Anterior cingulate cortex (tissue), 58 donors: Measurements from ENCODE around the gene MAP3K2.

Experiments
- DNase-seq, 58 donors: peaks; one replicate each; lab custom pipeline; 2025; lab: John Stamatoyannopoulos, UW

The MAP3K2 gene

DNA sequence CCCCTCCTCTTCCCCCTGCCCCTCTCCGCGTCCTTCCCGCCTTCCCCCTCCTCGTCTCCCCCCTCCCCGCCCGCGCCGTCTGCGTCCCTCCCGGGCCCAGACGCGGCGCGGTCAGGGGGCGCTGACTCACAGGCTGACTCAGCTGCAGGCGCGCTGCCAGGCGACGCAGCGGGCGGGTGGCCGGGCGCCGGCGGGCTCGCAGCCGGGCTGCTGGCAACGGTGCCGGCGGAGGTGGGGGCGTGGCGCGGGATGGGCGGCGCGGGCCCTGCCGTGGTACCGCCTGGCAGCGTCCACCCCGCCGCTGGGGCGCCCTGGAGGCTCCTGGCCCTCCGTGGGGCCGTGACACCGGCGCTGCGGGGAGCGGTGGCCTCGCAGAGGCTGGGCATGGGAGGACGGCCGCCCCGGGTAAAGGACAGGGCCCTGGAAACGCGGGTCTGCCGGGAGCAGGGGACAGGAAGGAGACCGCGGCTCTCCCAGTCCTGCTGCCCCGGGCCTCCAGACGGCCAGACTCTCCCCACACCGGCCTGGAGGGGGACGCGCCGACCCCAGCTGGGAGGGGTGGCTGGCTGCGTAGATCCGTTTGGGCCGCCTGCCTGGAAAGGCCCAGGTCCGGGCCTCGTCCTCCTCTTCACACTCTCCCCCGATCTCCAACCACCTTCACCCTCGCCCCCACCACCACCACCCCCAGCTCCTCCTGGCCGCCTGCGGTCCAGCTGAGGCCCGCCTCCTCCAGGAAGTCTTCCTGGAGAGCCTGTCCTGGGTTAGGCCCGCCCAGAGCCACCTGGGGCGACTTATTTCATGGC lies 20.4 kb upstream of the MAP3K2 start:
- peak in 57 of 58 donors; percentile 29 to 95 (median 82) for DNase-seq

DNA sequence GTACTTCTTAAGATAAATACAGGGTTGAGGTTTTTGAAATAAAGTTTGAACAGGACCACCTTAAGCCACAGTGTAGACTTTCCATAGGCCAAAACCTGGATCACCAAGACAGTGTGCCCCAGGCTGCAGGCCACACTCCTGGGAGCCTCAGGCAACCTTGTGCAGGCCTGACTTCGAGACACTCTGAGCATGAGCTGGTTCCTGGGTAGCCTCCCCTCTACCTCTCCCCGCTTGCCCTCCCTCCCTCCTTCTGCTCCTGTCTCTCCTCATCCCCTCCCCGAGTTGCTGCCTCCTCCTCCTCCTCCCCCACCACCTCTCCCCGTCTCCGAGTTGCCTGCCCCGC lies 19.9 kb upstream of the MAP3K2 start:
- no peak for DNase-seq

DNA sequence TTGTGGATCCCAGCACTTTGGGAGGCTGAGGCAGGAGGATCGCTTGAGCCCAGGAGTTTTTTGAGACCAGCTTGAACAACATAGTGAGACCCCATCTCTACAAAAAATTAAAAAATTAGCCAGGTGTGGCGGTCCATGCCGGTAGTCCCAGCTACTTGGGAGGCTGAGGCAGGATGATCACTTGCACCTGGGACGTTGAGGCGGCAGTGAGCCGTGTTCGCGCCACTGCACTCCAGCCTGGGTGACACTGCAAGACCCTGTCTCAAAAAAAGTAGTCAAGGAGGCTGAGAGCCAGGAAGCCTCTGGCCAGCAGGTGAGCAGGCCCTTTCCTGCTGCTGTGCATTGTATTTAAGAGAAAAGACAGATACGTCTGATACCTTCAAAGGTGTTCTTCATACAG lies 19.3 kb upstream of the MAP3K2 start:
- DNase-seq = no peak

DNA sequence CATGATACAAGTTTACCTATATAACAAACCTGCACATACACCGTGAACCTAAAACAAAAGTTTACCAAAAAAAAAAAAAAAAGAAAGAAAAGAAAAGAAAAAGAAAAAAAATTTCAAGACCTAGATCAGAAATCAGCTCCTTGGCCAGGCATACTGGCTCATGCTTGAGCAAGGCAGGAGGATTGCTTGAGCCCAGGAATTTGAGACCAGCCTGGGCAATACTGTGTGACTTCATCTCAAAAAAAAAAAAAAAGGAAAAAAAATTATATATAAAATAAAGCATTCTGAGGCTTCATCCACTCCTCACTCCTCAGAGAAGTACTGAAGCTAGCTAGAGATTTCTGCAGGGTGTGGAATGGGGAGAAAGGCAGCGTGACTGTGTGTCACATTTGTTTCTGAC lies 18.7 kb upstream of the MAP3K2 start:
- DNase-seq = no peak

DNA sequence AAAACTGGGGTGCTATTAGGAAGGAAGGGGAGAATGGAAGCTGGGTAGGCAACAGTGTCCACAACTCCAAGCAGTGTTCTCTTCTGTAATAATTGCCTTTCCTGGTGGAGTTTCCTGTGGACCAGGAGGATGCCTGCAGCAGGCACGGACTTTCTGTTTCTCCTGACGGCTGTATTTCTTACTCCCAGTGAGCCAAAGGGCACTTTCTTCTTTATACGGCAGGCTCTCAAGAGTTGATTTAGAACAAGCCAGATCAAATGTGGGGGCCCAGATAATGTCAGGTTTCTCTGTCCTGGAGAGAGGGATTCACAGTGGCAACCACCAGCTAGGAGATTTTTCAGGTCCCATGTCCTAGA lies 17.5 kb upstream of the MAP3K2 start:
- DNase-seq = no peak

DNA sequence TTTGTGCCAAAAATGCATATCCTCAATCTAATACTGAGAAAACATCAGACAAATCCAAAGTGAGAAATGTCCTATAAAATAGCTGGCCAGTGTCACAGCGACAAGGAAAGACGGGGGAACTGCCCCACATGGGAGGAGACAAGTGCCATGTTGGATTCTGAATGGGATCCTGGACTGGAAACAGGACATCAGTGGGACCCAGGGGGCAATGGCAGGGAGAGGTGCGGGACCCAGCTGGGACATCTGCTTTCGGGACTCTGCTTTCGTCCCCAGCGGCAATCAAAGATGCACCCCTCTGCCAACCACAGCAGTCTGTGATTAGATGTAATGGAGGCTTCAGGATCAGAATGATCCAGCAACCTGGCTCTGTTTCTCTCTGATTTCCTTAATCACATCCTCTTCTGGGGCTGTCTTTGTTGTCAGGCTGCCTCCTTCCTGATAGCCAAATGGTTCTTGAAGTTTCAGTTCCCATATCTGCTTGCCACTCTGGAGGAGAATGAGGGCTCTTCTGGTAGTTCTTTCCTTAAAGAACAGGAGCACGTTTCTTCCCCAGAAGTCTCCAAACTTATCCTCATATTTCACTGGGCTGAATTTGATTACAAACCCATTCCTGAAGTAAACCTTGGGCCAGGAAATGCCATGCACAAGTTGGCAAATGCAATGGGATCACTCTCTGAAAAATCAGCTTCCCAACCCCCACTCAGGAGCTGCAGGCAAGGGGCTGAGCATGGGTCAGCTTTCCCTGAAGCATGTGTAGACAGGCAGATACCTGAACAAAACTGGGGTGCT lies 16.9 kb upstream of the MAP3K2 start:
- DNase-seq = peak in 1 of 58 donors; percentile 26

DNA sequence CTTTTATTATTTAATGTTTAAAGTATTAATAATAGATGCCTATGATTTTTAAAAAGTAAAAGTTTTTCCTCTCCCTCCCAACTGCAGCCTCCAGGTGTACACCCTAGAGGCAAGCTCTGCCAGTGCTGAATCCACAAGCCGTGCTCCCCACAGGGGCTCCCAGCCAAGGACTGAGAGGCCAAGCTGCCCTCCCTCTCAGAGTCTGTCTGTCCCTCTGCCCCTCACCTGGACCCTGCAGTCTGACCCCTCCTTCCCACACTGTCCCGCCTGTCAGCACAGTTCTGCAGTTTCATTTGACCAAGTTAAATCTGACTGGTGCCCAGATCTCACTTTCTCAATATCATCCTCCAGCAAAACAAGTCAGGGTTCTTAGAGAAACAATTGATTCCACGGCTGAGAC lies 15.7 kb upstream of the MAP3K2 start:
- DNase-seq = no peak

DNA sequence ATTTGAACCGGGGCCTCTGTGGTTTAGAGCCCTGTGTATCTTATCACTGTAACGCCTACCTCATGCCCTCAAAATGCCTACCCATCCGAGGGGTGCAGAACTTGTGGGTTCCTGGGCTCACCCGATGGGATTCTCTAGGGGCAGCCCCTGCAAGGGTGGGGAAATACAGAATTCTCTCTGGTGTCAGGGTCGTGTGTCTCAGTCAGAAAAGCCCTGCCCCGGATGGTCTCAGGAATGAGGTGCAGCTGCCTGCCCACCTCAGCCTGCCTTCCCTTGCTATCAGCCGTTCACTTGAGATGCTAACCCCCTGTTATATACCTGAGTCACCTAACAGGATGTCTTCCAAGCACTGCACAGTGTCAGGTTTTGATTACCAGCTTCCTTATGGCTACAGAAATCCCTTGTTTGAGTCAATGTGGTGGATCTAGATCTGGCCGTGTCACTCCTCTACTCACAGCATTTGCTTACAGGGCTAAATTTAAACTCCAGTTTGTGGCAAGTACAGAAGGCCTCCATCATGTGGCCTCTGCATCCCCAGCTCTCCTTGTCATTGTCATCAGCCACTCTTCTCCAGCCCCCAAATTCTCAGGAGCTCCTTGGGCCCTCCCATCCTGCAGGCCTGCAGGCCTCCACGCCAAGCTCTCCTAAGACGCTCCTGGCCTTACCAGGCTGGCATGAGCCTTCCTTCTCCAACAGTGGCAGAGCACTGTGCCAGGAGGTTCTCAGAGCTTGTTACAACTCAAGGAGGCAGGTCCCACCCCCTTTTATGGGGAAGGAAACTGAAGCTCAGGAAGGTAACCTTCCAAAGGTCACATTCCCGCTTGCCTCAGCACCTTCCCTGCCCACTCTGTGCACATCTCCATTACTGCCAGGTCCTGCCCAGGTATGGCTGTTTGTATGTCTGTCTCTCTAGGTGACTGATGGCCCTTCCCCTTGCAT lies 14.3 kb upstream of the MAP3K2 start:
- no peak for DNase-seq

DNA sequence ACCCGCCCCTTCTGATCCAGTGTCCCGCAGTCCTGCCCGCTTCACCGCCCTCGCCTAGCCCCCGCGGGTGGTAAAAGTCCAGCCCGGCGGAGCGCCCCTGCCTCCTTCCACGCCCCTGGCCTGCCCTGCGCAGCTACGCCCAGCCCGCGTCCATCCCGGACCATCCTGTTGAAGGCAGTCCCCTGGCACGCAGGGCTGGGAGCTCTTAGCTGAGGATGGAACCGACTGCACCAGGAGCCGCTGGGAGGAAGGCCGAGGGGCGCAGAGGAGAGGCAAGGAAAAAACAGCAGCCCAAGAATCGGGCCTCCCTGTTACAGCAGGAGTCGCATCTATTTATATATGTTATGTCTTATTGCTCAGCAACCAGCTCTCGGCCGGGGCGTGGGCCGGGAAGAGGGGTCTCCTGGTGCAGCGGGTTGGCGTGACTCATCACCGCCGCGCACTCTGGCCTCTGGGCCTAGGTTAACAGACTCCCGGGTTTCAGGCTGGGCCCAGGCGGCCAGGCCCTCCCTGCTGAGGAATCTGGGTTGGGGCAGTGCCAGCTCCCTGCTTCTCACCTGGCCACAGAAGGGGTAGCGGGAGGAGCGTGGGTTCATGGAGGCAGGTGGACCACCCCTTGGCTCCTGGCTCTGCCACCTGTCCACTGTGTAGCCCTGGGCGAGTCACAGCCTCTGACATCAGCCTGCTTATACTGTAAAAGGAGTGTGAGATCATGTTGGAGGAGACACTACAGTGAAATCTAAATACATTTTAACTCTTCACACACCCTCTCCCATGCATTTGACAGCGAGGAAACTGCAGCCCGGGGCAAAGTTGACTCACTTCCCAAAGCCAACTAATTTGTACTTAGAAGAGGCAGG lies 13.4 kb upstream of the MAP3K2 start:
- no peak for DNase-seq

DNA sequence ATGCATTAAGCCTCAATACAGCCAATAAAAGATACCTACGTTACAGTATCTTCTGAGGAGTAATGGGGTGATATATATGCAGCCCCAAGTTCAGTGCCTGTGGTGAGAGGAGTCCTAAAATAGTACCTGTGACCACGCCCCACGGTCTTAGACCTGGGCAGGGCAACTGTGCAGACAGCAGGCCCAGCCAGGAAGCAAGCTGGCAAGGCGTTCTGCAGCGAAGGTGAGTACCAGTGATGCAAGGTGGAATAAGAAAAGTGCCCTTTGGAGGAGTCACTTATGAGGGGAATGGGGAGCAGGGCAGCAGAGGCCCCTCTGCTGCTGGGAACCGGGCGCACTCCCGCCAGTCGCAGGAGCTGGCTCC lies 12.7 kb upstream of the MAP3K2 start:
- no peak for DNase-seq

DNA sequence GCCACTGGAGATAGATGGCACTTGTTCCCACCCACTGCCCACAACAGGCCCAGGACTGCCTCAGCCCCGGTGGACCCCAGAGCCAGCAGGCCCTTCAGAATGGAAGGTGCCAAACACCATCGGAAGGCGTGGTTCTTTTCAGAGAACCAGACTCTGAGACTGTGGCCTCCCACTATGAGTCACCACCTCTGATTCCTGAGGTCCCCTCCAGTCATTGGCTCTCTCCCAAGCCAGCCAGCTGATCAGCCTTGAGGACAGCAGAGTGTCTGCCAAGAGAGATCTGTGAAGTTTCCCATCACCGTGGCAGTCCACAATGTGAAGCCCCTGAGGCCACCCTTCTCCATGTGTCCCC lies 10.4 kb upstream of the MAP3K2 start:
- peak in 8 of 58 donors; percentile 19 to 64 (median 54) for DNase-seq

DNA sequence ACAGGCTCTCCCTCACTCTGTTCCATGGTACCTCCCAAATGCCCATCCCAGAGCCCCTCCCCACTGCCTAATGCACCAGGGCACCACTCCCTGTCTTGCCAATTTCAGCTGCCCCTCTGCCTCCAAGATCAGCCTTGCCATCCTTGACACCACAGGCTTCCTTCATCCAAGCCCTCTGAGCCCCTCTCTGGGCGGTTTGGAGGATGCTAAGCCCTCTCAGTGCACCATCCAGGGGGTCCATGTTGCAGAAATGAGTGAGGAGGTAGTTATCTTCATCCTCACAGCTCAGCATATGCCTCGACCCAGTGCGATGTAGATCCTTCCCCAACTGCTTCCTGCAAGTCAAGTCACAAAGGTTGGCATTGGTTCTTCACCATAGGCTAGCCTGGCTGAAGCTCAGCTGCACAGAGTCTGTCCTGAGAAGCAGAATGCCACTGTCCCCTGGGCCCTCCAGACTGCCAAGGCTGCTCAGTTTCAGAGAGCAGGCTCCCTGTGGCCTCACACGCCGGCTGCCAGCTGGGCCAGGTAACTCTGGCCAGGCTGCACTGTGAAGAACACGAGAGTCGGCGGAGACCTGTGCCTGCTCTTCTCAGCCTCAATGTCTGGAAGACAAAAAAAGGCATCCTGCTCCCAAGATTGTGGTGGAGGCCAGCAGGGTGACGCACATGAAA lies 9.9 kb upstream of the MAP3K2 start:
- no peak for DNase-seq

DNA sequence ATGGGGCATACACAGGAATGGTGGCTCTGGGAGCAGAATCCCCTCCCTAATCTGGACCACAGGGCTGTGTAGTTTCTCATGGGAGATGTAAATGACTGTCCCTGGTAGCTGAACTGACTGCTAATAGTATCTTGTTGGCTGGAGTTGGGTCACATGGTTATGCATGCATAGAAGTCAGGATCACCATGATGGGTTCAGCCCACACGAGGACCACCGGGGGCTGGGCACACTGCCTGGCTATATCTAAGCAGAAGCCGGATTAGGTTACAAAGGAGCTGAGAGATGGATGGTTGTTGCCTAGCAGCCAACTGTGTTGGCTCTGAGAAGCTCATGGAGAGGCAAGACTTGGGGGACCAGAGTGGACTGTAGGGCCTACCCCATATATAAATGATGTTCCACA lies 6.7 kb upstream of the MAP3K2 start:
- no peak for DNase-seq

DNA sequence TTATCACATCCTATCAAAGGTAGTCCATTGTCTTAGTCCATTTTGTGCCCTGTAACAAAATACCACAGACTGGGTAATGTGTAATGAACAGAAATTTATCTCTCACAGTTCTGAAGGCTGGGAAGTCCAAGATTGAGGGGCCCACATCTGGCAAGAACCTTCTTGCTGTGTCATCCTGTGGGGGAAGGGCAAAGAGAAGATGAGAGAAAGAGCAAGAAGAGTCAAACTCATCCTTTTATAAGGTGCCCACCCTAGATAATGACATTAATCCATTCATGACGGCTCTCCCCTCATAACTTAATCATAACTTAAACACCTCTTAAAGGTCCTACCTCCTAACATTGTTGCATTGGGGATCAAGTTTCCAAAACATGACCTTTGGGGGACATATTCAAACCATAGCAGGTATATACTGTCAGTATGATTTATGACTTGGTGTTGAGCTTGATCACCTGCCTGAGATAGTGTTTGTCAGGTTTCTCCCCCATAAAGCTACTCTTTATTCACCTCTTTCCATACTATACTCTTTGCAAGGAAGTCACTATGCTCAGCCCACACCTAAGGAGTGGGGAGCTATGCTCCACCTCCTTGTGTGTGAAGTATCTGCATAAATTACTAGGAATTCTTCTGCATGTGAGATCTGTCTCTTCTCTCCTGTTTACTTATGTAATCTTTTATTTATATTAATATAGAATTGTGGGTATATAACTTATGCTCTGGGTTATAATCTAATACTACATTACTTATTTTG lies 5.2 kb upstream of the MAP3K2 start:
- DNase-seq = no peak

DNA sequence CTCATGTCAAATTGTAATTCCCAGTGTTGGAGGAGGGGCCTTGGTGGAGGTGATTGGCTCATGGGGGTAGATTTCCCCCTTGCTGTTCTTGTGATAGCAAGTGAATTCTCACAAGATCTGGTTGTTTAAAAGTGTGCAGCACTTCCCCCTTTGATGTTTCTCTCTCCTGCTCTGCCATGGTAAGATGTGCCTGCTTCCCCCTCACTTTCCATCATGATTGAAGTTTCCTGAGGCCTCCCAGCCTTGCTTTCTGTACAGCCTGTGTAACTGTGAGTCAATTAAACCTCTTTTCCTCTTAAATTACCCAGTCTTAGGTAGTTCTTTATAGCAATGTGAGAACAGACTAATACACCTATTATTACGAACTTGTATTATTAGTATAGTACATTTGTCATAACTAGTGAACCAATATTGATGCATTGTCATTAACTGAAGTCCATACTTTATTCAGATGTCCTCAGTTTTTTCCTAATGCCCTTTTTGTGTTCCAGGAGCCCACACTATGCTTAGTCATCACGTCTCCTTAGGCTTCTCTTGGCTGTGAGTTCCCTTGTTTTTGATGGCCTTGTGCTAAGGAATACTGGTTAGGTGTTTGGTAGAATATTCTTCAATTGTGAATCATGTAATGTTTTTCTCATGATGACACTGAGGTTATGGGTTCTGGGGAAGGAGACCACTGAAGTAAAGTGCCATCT lies 4.5 kb upstream of the MAP3K2 start:
- no peak for DNase-seq

DNA sequence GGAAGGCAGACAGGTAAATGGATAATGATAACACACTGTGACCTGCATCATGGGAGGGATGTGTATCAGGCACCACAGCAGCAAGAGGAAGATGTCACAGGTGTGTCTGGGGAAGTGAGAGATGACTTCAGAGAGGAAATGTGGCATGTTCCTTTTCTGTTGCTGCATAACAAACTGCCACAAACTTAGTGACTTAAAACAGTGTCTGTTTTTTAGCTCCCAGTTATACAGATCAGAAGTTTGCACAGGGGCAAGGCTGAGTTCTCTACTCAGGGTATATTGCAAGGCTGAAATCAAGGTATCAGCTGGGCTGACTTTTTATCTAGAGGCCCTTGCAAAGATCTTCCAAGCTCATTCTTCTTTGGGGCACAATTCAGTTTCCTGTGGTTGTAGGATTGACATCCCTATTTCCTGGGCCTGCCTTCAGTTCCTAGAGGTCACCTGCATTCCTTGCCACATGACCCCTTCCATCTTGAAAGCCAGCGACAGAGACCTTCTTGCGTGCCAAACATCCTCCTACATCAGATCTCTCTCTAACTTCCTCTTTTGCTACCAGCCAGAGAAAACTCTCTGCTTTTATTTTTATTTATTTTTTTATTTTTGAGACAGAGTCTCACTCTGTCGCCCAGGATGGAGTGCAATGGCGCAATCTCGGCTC lies 2.1 kb upstream of the MAP3K2 start:
- DNase-seq = no peak

DNA sequence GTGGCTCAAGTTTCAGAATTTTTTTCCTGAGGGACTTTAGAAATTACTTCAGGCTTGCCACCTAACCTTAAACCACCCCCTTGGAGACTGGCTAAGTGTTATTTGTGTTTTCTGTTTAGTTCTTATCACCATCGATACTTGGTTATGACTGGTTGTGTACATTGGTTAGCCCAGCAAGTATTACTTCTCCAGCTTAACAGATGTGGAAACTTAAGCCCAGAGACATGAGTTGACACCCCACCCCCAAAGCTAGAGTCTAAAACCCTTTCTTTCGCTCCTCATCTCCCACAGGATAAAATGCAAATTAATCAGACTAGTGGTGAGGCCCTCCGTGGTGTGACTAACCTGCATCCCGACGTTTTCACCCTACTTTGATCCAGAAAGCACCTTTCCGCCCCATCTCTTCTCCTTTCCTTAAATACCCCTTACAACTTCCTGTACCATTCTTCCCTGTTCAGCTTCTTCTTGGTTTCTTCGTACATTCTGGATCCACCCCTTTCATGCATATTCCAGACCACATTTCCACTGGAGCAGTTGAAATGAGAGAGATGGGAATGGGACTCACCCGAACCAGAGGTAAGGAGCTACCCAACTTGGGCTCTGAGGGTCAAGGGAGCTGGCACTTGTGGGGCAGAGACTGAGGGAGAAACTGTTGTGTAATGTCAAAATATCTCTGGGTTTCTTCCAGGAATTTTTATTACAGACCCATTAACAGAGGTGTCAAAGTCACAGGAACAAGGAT lies 819 bp upstream of the MAP3K2 start:
- DNase-seq = no peak
